OCI-LY3 (cell line): Measurements from ENCODE around the gene UBE3D.

Experiments used
- H2AFZ ChIP-seq: fragments of 200-600, 300-600 bp; shearing (Covaris generic); 2 replicates; pipeline ENCODE4 v1.6.0; 2014; ENCODE audit warnings: antibody characterized with exemption, low read depth, low read length
- H3K27ac ChIP-seq: fragments of 200-600, 300-600 bp; sonication (generic); 2 replicates; pipeline ENCODE4 v1.5.1; 2014; ENCODE audit warnings: mild to moderate bottlenecking, low read length, moderate library complexity, mixed read lengths
- H3K27me3 ChIP-seq: fragments of 200-600, 300-600 bp; sonication (generic); 2 replicates; pipeline ENCODE4 v1.6.1; 2014; ENCODE audit warnings: low read depth, low read length, mixed read lengths
- H3K36me3 ChIP-seq: fragments of 200-600, 300-600 bp; sonication (generic); replicated peaks from 2 replicates; pipeline ENCODE3; 2014; ENCODE audit warnings: low read depth, low read length, mixed read lengths
- H3K4me1 ChIP-seq: fragments of 300-600, 200-600 bp; sonication (generic); 2 replicates; pipeline ENCODE4 v1.6.1; 2014; ENCODE audit warnings: low read length, mixed read lengths
- H3K4me2 ChIP-seq: fragments of 200-600, 300-600 bp; sonication (generic); 2 replicates; pipeline ENCODE4 v1.6.1; 2014; ENCODE audit warnings: low read length, mixed read lengths
- H3K4me3 ChIP-seq: fragments of 300-600, 200-600 bp; sonication (generic); 2 replicates; pipeline ENCODE4 v1.5.1; 2014; ENCODE audit warnings: antibody characterized with exemption, mild to moderate bottlenecking, low read length, moderate library complexity
- H3K79me2 ChIP-seq: fragments of 300-600, 200-600 bp; shearing (Covaris generic); 2 replicates; pipeline ENCODE4 v1.6.1; 2014; ENCODE audit warnings: mild to moderate bottlenecking, low read length, mixed read lengths
- H3K9ac ChIP-seq: fragments of 300-600, 200-600 bp; shearing (Covaris generic); 2 replicates; pipeline ENCODE4 v1.6.0; 2014; ENCODE audit warnings: mild to moderate bottlenecking, low read length, moderate library complexity
- H3K9me3 ChIP-seq: fragments of 200-600, 300-600 bp; shearing (Covaris generic); 2 replicates; pipeline ENCODE4 v1.6.1; 2014; ENCODE audit warnings: low read length, mixed read lengths; ENCODE audit not compliant: insufficient read depth
- H4K20me1 ChIP-seq: fragments of 200-600, 300-600 bp; sonication (generic); 2 replicates; pipeline ENCODE4 v1.6.1; 2016; ENCODE audit warnings: low read length, mixed read lengths; ENCODE audit not compliant: insufficient read depth
- CTCF ChIP-seq: fragments of 200-600, 300-600 bp; sonication (generic); IDR thresholded peaks from 2 replicates; pipeline ENCODE4 v1.5.1; 2014; ENCODE audit warnings: antibody characterized with exemption, low read length, low read depth
- EZH2phosphoT487 ChIP-seq: fragments of 200-600 bp; shearing (Covaris generic); IDR thresholded peaks from 2 replicates; pipeline ENCODE4 v1.6.1; 2018; ENCODE audit warnings: antibody characterized with exemption, mixed run types, low read depth

UBE3D gene

GRCh38 chr6:82904860-82905259, 160.8 kb downstream of the UBE3D start:
- H3K4me1 ChIP-seq: peaks cover 8% of the 10 kb centered on the region
- no peaks in the 10 kb centered on the region for H3K9me3 ChIP-seq
- H3K9ac ChIP-seq: no peak overlapping the region
- no peak overlapping the region for H3K4me2 ChIP-seq
- no peak overlapping the region for H3K27ac ChIP-seq
- H3K36me3 ChIP-seq: no peaks in the 10 kb centered on the region
- H3K27me3 ChIP-seq: no peaks in the 10 kb centered on the region
- H2AFZ ChIP-seq: no peak overlapping the region
- no peaks in the 10 kb centered on the region for H4K20me1 ChIP-seq
- no peak overlapping the region for H3K4me3 ChIP-seq
- no peaks in the 10 kb centered on the region for H3K79me2 ChIP-seq
- TF ChIP-seq CTCF (no peak), EZH2phosphoT487 (no peak)

- Histone ChIP-seq H3K9ac (no peak overlapping the region), H3K9me3 (no peaks in the 10 kb centered on the region), H2AFZ (no peak overlapping the region), H3K4me2 (no peak overlapping the region), H4K20me1 (no peaks in the 10 kb centered on the region), H3K27me3 (no peaks in the 10 kb centered on the region), H3K27ac (no peak overlapping the region), H3K79me2 (no peaks in the 10 kb centered on the region), H3K4me1 (peaks cover 8% of the 10 kb centered on the region), H3K36me3 (no peaks in the 10 kb centered on the region), H3K4me3 (no peak overlapping the region)
- no peak for TF ChIP-seq CTCF
- TF ChIP-seq EZH2phosphoT487: no peak
Observed at GRCh38 chr6:82904257-82904656, 161.4 kb downstream of the UBE3D start.

GRCh38 chr6:82902290-82902689, 163.4 kb downstream of the UBE3D start:
- H3K4me1 ChIP-seq: peaks cover 8% of the 10 kb centered on the region
- H3K79me2 ChIP-seq: no peaks in the 10 kb centered on the region
- H3K4me2 ChIP-seq: no peak overlapping the region
- no peak overlapping the region for H3K9ac ChIP-seq
- no peaks in the 10 kb centered on the region for H4K20me1 ChIP-seq
- H3K27ac ChIP-seq: no peak overlapping the region
- no peaks in the 10 kb centered on the region for H3K27me3 ChIP-seq
- H3K36me3 ChIP-seq: no peaks in the 10 kb centered on the region
- TF ChIP-seq EZH2phosphoT487 (no peak), CTCF (no peak)
- no peaks in the 10 kb centered on the region for H3K9me3 ChIP-seq
- no peak overlapping the region for H2AFZ ChIP-seq
- H3K4me3 ChIP-seq: no peak overlapping the region

GRCh38 chr6:82894653-82895259, 170.9 kb downstream of the UBE3D start:
- Histone ChIP-seq H3K27me3 (no peaks in the 10 kb centered on the region), H3K4me3 (no peak overlapping the region), H3K4me2 (no peak overlapping the region), H4K20me1 (no peaks in the 10 kb centered on the region), H3K4me1 (no peaks in the 10 kb centered on the region), H2AFZ (no peak overlapping the region), H3K79me2 (no peaks in the 10 kb centered on the region), H3K9ac (no peak overlapping the region), H3K27ac (no peak overlapping the region), H3K36me3 (peaks cover 7% of the 10 kb centered on the region), H3K9me3 (no peaks in the 10 kb centered on the region)
- TF ChIP-seq CTCF (no peak), EZH2phosphoT487 (no peak)
